RWPE1 (cell line): ENCODE results near the gene LGI4.
"Not testable (repeated sequence)": the region's sequence is repeated elsewhere in the genome, so short reads cannot be mapped to it uniquely, and the experiment has no call there.

Experiments
- CTCF ChIA-PET: fragments of 350-600 bp; sonication (Branson Sonifier 250); formaldehyde crosslinking; extraction: SDS; loops from one replicate; lab custom pipeline; 2021; lab: Yijun Ruan, JAX
- POLR2A ChIA-PET: fragments of 400-600 bp; formaldehyde crosslinking; extraction: SDS; loops from one replicate; lab custom pipeline; 2020; ENCODE audit warnings: antibody characterized with exemption; ENCODE audit not compliant: low non-redundant PET; lab: Yijun Ruan, JAX
- DNase-seq: peaks from one replicate; pipeline ENCODE4 v3.0.0; 2012; ENCODE audit warnings: low spot score
- H3K27ac ChIP-seq: fragments of 450-650 bp; 2 replicates; pipeline ENCODE4 v1.5.1; 2017
- CTCF ChIP-seq: fragments of 450-650 bp; conservative IDR thresholded peaks from 2 replicates; pipeline ENCODE4 v1.5.1; 2017; ENCODE audit warnings: low read depth, mild to moderate bottlenecking

Gene LGI4

GRCh38 chr19:35104361-35104760, 30.5 kb downstream of the LGI4 start:
- TF ChIP-seq CTCF = no peak
- peak overlapping the region; percentile 12; the same call in 1 of the 2 replicates for H3K27ac ChIP-seq
- POLR2A ChIA-PET = no interaction called here
- CTCF ChIA-PET = interaction anchor here (0.6 kb wide), 1 partner anchor 37 kb away, joined by 5 read pairs; no protein-coding TSS in a partner anchor
- no peak for DNase-seq

GRCh38 chr19:35103614-35104013, 31.2 kb downstream of the LGI4 start:
- CTCF ChIA-PET = interaction anchor here (0.6 kb wide), 1 partner anchor 36 kb away, joined by 5 read pairs; no protein-coding TSS in a partner anchor
- DNase-seq, H3K27ac ChIP-seq, POLR2A ChIA-PET: not testable (repeated sequence)

- H3K27ac ChIP-seq, POLR2A ChIA-PET: not testable (repeated sequence)
- CTCF ChIA-PET = interaction anchor here (0.6 to 0.8 kb wide), 2 partner anchors 35 to 62 kb away, joined by 3 read pairs; no protein-coding TSS in a partner anchor
Measured at GRCh38 chr19:35101949-35102348, 32.9 kb downstream of the LGI4 start.

GRCh38 chr19:35100588-35101533, 34.0 kb downstream of the LGI4 start:
- ChIA-PET CTCF (interaction anchor here (0.6 to 3.1 kb wide), 5 partner anchors 11 to 128 kb away, joined by 3 to 16 read pairs (median 3); partner anchors contain the start of gene FXYD3), POLR2A (no interaction called here)

More at GRCh38 chr19:35101949-35102348, 32.9 kb downstream of the LGI4 start:
- not testable (repeated sequence) for DNase-seq

GRCh38 chr19:35099897-35100275, 35.0 kb downstream of the LGI4 start:
- CTCF ChIA-PET = interaction anchor here (0.9 to 3.1 kb wide), 2 partner anchors 10 to 15 kb away, joined by 3 to 16 read pairs; partner anchors contain the start of gene FXYD3
- no peak for DNase-seq
- POLR2A ChIA-PET = no interaction called here
- H3K27ac ChIP-seq = peak overlapping the region; percentile 92
- no peak for TF ChIP-seq CTCF

More at GRCh38 chr19:35100588-35101533, 34.0 kb downstream of the LGI4 start:
- no peak for TF ChIP-seq CTCF
- DNase-seq = no peak
- H3K27ac ChIP-seq = peak overlapping the region; percentile 92

- ChIA-PET CTCF (interaction anchor here (3.1 kb wide), 1 partner anchor 16 kb away, joined by 16 read pairs; the partner anchor contains the start of gene FXYD3), POLR2A (no interaction called here)
- DNase-seq = no peak
- peak overlapping the region; percentile 92 for H3K27ac ChIP-seq
- TF ChIP-seq CTCF = no peak
Measured at GRCh38 chr19:35099155-35099896, 35.5 kb downstream of the LGI4 start.
